Measurements from ENCODE around the gene KCNQ1.

Gene KCNQ1

DNA sequence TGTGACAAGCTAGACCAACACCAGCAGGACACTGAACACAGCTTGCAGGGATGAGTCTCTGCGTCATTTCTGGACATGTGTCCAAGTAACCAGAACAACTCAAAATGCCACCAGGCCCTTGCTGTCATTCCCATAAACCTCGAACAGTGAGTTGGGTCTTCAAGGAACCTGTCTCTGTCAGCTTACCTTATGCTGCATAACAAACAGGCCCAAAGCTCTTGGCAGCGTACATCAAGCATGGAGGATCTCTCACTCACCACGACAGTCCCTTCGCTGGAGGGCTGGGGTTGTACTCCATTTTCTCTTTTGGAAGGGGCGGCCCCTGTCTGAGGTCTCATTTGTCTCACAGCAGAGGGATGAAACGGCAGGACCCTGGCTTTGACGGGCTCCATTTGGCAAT is 434.0 kb downstream of the KCNQ1 start:
- no peak for DNase-seq

DNA sequence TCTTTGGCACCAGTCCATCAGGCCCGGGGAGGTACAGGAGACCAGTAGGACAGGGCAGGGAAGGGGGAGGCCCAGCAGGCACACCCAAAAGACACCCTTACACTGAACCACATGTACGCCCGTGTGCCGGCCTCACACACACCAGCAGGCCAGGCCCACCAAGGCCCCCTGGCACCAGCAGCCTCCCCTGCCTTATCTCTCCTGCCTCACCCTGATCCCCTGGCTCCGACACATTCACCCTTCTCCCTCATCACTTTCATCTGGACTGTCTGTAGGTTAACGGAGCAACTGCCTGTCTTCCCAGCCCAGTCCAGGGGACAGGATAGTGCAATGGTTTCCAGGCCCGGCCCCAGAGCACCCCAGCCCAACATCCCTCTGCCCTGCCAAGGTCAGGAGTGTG is 435.8 kb downstream of the KCNQ1 start:
- DNase-seq: no peak

DNA sequence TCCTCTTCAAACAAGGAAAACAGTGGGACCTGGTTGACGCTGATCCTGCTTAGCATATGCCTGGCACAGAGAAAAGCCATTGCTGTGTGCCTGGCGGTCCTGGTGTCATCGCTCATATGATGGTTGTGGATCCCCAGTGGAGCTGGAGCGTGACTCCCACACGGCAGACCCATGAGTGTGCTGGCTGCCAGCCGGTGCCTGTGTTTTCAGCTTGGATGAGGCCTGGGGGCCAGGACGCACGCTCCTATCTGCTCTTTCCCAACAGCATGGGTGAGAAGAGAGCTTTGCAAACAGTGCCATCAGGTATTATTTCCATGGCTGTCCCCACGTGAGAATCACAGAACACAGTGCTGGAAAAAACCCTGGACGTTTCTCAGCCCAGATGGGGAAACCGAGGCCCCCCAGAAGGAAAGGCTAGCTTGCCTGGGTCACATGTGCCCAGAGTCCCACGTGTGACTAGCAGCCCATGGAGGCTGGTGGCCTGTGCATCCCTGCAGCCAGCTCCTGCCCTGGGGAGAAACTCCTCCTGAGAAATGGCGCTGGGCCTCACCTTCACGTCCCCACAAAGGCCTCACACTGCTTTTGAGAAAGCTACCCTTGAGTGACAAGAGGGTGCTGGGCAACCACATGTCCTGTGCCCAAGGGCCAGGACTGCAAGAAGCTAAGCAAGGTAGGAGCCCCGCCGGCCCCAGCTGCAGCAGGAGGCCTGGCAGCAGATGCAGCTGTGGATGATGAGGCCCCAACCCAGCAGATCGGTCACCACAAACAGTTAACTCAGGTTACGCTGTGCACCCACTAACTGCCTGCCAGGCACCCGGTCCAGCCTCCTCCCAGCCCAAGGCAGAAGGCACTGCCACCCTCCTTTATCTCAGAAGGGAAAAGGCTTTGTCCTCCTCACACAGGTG is 436.5 kb downstream of the KCNQ1 start:
- no peak for DNase-seq

- no peak for DNase-seq
Observed at GRCh38 chr11:2881981-2882375, 437.2 kb downstream of the KCNQ1 start.

DNA sequence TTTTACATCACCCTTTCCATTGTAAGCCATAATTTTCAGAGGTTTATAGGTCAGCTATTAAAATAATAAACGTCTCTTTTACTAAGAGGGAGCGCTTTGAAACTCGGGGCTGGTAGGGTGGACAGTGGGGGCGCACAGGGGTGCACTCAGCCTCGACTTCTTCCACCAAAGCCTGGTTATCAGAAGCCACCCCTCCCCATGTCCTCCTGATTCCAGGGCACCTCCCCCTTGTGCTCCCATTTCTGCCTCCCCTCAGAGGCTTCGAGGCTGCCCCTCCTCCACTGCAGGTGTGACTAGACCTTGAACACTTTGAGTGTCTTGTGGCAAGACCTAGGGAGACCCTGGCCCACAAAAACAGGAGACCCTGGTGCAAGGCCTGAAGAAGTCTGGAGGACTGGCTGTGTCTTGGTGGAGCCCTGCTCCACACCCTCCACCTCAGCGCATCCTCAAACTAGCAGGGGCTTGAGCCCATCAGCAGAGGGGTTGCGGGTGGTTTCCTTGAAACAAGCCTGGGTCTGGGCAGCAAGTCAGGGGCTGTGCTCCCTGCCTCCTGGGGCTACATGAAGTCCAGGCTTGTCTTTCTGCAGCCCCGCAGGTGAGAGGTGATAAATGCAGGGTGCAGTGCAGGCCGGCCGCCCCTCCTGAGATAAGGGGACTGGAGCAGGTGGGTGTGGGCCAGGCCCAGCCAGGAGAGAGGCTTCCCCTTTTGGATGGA is 437.7 kb downstream of the KCNQ1 start:
- no peak for DNase-seq

DNA sequence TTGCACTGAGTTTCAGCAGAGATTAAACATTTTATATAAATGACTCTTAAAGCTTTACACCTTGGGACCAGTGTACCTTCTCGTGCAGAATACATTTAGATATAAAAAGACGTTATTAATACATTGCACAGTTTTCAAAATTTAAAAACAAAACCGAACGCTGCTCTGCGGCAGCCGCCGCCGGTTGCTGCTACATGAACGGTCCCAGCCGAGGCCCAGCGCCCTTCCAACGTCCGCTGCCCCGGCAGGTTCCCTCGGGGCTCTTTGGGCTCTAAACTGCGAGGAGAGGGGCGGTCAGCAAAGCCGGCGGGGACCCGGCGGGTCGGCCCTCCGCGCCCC is 438.8 kb downstream of the KCNQ1 start:
- no peak for DNase-seq

GRCh38 chr11:2883979-2884815 is 439.4 kb downstream of the KCNQ1 start:
- no peak for DNase-seq

- peak; percentile 27 to 30 for DNase-seq
Observed at GRCh38 chr11:2885017-2885677, 440.3 kb downstream of the KCNQ1 start.

DNA sequence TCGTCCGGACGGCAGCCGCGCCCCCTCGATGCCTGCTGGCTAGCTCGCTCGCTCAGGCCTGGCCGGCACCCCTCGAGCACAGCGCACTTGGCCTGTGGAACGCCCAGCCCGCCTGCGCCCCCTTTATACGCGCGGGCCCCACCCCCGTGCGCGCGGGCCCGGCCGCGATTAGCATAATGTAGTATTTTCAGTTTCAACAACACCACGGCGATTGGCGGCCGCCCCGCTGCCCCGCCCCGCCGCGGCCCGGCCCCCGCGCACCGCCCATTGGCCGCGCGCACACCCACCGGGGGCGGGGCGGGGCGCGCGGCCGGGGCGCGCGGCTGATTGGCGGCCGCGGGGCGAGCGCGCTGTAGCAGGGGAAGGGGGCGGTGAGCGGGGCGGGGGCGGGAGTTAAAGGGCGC is 440.9 kb downstream of the KCNQ1 start, which contains the start of gene CDKN1C:
Gene CDKN1C, minus strand, starts transcription at position 98 of the 404 bp plus-strand sequence. CDS start 319 bp downstream, outside the sequence.
- peak; percentile 85 to 89 for DNase-seq

- DNase-seq: no peak
Observed at GRCh38 chr11:2886191-2886894, 441.5 kb downstream of the KCNQ1 start.

GRCh38 chr11:2886936-2887335 is 442.1 kb downstream of the KCNQ1 start:
- no peak for DNase-seq

DNA sequence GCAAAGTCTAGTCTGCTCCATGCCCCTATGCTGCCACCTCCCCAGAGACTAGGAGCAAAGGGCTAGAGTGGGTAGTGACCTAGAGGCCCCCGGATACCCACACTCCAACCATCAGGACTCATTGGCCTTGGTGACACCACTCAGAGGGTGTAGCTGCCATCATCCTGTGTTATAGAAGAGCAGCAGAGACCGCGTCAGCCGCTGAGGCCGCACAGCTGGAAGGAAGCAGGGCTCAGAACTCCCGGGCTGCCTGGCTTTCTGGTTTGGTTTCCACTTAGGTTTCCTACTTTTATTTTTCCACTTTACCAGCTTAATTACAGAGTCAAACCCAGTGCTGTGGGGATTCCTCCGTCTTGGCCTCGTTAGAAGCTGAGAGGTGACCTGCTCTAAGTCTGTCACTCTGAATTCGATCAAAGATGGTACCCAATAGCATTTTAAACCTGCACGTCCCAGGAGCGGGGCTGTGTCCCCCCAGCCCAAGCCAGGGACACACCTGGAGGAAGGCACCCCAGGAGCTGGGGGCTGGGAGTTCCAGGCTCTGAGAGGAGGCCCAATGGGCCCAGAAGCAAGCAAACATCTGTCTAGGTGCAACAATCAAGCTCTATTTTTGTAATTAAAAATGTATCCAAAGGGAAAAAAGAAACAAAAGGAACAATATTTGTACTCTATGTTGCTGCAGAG is 442.8 kb downstream of the KCNQ1 start:
- DNase-seq: no peak

GRCh38 chr11:2888266-2888968 is 443.6 kb downstream of the KCNQ1 start:
- DNase-seq: peak; percentile 85 to 86

- DNase-seq: no peak
Observed at GRCh38 chr11:2889362-2890273, 444.8 kb downstream of the KCNQ1 start.

GRCh38 chr11:2890466-2891294 is 445.9 kb downstream of the KCNQ1 start:
- no peak for DNase-seq

GRCh38 chr11:2891326-2892214 is 446.8 kb downstream of the KCNQ1 start:
- DNase-seq: no peak

- DNase-seq: peak; percentile 57 to 70
Observed at GRCh38 chr11:2892215-2892966, 447.6 kb downstream of the KCNQ1 start.

All from CD4-positive, alpha-beta T cell treated with Interleukin-4 for 1 hour (primary cell).